Measurements from ENCODE around the gene CCDC80.

CCDC80 gene

DNA sequence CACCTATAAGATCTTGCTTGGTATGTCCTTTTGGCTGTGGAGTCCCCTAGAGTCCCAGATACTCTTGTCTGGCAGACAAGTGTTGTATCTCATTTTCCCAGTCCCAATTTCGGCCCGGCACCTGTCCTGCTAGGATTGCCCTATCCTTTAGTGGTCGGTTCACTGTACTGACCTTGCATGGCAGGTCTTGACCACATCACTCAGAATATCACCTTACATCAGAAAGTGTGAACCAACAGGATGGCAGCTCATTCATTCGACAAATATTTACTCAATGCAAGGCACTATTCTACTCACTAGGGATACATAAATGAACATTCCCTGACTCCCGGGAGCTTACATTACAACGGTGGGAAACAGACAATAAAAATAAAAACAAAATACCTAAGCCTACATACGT, 5.7 kb upstream of the CCDC80 start:
- TF ChIP-seq ZFX (IDR thresholded peaks at IDR 0.05), result no peak
- TF ChIP-seq CTCF (conservative IDR thresholded peaks at IDR 0.05), result no peak
- no peak overlapping the region for H3K27ac ChIP-seq

DNA sequence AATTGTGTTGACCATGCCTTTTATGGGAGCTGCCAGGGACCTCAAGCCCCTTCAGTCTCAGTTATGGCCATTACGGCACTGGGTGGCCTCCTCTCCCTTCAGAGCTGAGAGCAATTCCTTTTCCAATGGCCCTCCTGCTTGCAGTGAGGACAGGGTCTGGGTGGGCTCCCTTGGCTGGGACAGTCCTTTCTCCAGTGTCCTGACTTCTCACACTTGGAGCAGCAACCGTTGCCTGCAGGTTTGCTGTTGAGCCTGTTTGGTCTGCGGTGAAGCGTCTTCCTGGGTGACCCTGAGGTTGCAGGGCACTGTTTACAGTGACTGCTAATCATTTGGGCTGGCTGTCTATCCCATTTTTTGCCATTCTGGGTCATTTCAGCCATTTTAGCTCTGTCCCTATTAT, 3.5 kb upstream of the CCDC80 start:
- no peak overlapping the region for H3K27ac ChIP-seq
- TF ChIP-seq ZFX (IDR thresholded peaks at IDR 0.05) (no peak), CTCF (conservative IDR thresholded peaks at IDR 0.05) (no peak)

DNA sequence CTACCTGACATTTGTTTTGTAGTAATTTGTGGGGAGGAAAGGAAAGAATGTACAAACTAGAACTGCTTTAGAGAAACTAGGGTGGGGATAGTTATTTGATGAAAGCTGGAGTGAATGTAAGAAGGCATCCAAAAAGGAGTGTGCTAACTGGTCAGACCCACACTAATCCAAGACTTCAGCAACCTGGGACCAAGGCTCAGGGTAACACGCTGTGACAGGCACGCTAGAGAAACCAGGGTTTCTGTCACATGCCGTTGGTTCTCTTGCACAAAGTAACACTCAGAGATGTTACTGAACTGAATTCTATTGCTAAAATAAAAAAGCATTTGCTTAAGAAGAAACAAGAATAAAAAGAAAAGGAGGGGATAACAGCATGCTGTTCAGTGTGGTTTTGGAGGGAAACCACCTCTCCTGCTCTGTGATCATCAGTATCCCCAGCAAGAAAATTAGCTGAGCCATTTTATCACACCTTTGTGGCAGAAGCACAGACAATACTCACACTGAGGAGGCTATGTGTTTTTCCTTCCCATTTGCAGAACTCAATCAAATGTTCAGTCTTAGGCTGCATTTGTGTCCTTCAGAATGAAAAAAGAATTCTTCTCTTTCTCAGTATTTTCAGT, 2.8 kb upstream of the CCDC80 start:
- H3K27ac ChIP-seq, result no peak overlapping the region
- TF ChIP-seq CTCF (conservative IDR thresholded peaks at IDR 0.05) (no peak), ZFX (IDR thresholded peaks at IDR 0.05) (no peak)

- TF ChIP-seq ZFX (IDR thresholded peaks at IDR 0.05) (no peak), CTCF (conservative IDR thresholded peaks at IDR 0.05) (peak; percentile 82)
- H3K27ac ChIP-seq, result no peak overlapping the region
These were observed 2.1 kb upstream of the CCDC80 start for GRCh38 chr3:112642912-112643506.

- TF ChIP-seq CTCF (conservative IDR thresholded peaks at IDR 0.05), result no peak
- no peak for TF ChIP-seq ZFX (IDR thresholded peaks at IDR 0.05)
- H3K27ac ChIP-seq, result no peak overlapping the region
These were observed 540 bp downstream of the CCDC80 start for GRCh38 chr3:112640276-112640929.

DNA sequence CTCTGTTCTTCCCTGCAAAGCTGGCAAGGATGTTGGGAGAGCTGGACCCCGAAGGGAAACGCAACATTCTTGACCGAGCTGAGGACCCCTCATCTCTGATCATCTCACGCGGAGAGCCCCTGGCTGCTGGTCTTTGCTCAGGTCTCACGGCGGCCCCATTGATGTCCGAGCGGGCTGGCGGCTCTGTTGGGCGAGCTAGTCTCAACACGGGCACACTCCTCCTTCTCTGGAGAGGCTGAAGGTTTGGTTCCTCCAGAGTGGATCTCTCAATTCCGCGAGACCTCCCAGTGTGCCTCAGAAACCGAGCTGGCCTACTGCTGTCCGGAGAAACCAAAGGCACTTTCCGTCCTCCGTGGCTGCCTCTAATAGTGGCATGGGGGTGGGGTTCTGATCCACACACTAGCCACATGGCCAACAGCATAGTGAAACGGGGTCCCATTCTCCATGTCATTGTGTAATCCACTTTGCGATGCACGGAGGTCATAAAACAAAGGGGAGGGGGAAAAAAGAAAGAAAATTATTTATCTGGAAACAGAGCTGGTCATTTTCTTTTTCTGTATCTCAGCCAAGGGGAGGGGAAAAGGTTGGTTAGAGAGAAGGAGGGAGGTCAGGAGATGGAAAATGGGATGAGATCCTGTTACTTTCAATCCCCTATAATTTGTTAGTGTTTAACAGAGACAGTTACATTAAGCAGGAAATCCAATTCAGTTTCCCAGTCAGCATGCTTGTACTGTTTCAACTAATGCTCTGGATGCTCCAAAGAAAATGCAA, 1.3 kb downstream of the CCDC80 start:
- no peak overlapping the region for H3K27ac ChIP-seq
- TF ChIP-seq CTCF (conservative IDR thresholded peaks at IDR 0.05) (no peak), ZFX (IDR thresholded peaks at IDR 0.05) (no peak)

Measured in C4-2B (cell line).